NOMO-1 (cell line): ENCODE data around the gene EXOC4.

Source experiments
- DNase-seq, 2 experiments: peaks; one replicate each; lab custom pipeline; 2025; ENCODE audit not compliant: unreplicated experiment in 2 of 2; lab: John Stamatoyannopoulos, UW

The EXOC4 gene

GRCh38 chr7:133409966-133410365 lies 157.1 kb downstream of the EXOC4 start:
- DNase-seq, result no peak

- DNase-seq, result no peak
Measured at GRCh38 chr7:133411395-133411794, 158.5 kb downstream of the EXOC4 start.

DNA sequence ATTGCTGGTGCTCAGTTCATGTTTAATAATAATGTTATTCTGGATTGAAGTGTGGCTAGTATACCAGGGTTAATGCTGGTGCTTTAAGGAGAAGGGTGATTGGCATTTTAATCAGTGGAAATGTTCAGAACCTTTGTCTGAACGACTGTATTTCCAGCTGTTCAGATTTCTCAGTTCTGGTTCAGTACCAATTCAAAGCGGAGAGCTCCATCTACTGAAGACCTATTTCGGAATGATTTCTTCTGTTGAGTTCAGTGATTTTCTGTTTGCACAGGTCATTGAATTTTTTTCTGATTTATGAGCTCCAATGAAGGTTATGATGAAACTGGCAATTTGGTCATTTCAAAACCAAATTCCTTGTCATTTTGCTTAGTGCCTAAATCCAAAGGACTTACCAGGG lies 160.1 kb downstream of the EXOC4 start:
- DNase-seq, result no peak

DNA sequence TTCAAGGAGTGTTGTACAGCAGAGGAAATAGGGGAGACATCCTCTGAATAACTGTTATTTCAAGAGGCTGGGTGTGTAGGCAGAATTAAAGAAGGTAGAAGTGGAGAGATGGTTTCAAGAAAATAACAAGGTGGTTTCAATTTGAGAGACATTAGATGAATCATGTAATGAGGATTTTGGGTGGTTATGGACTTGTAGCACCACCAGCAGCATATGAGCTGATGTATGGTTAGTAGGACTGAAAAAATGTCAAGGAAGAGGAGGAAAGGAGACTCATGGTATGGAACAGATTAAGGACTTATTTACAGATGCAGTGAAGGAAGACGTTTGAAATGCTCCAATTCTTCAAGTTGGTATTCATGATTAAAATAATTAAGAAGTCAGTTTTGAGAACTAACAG lies 166.2 kb downstream of the EXOC4 start:
- no peak for DNase-seq

DNA sequence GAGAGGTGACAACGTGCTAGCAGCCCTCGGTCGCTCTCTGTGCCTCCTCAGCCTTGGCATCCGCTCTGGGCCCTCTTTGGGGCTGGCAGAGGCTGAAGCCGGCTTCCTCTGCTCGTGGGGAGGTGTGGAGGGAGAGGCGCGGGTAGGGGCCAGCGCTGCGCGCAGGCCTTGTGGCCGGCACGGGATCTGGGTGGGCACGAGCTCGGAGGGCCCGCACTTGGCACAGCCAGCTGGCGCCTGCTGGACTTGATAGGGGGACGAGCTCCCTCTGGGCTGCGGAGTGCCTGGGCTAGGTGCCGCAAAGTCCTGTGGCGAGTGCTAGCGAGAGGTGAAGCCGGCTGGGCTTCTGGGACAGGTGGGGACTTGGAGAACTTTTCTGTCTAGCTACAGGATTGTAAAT lies 170.7 kb downstream of the EXOC4 start:
- DNase-seq, result no peak

- DNase-seq, result no peak
Measured at GRCh38 chr7:133428326-133428725, 175.4 kb downstream of the EXOC4 start.

- DNase-seq, result no peak
Measured at GRCh38 chr7:133428876-133429275, 176.0 kb downstream of the EXOC4 start.

DNA sequence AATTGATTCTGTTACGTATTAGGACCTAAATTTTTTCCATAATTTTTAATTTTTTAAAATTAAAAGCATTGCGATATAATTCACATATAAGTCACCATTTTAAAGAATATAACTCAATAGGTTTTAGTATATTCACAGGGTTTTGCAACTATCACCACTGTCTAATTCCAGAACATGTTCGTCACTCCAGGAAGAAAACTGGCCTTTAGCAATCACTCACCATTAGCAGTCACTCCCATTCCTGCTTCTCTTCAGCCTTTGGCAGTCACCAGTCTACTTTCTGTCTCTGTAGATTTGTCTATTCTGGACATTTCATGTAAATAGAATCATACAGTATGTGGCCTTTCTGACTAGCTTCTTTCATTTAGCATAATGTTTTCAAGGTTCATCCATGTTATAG lies 176.5 kb downstream of the EXOC4 start:
- DNase-seq, result no peak

GRCh38 chr7:133431134-133431724 lies 178.4 kb downstream of the EXOC4 start:
- DNase-seq, result no peak

- DNase-seq, result no peak
Measured at GRCh38 chr7:133433165-133433812, 180.4 kb downstream of the EXOC4 start.

DNA sequence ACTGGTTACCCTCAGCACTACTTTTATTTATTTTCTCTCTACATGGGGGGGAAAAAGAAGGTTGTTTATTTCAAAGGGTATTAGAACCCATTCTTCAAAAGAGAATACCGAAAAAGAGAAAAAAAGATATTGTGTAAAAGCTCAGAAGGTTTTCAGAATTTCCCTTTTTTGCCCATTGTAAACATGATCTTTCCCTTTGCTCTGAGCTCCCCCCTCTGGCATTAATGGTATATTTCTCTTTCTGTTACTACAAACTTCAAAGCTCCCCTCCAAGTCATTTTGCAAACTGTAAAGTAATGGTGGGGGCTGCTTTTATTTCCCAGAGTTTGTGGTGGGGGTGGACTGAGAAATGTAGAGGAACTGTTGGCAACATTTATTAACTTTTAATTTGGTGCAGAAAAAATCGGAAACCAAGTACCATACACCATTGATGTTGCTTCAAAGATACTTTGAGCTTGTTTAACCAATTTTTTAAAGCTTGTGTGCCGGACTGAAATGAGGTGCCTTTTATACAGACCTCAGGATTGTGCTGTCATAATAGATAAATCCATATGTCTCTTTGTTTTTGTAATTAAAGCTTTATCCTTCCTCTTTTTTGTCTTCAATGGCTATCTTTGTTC lies 181.5 kb downstream of the EXOC4 start:
- DNase-seq, result peak in 1 of 2 experiments; percentile 12

GRCh38 chr7:133436014-133436428 lies 183.1 kb downstream of the EXOC4 start:
- no peak for DNase-seq

DNA sequence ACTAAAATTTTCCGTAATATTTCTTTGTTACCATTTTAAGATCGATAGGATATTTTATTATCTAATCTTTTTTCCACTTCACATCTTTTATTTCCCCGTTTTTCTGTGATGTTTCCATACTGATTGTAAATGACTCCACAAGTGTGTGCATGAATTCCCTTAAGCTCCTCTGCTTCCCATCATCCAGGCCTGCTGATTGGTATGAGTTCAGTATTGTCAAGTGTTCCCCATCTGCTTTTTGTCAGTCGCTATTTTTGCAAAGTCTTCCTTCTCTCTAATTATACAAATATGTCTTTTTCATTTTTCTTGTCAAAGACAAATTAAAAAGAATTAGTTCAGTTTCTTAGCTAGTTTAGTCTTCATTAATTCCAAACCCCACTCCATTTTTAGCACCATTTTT lies 184.7 kb downstream of the EXOC4 start:
- no peak for DNase-seq

GRCh38 chr7:133442818-133443217 lies 189.9 kb downstream of the EXOC4 start:
- no peak for DNase-seq

- DNase-seq, result no peak
Measured at GRCh38 chr7:133445617-133446016, 192.7 kb downstream of the EXOC4 start.

DNA sequence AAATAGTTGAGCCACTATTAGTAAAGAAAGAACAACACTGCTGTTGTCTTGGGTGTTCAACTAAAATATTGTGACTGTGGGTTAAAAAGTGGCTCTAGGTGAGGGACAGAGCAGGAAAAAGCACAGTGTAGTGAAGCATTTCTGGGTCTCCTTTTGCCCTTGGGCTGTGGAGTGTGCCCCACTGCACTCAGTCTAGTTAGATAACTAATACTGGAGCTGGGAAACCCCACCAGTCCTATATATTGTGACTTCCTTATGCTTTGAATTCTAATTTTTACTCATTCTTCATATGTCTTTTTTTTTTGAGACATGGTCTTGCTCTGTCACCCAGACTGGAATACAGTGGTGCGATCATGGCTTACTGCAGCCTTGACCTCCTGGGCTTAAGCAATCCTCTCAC lies 195.1 kb downstream of the EXOC4 start:
- DNase-seq, result no peak

DNA sequence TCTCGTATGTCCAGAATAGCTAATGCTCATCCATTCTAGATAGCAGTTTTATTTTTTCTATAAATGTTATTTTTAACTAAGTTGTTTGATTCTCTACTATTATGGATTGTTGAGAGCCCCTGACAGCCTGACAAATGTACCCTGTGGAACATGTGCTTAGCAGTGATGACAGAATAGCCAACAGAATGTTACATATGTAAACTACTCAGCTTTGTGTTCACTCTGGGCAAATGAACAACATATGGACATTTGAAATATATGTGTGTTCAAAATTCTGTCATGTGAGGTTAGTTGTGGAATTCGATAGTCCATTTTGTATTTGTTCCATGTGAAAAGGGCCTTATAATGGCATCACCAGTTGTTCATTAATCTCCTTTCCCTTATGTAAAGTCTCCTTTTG lies 199.7 kb downstream of the EXOC4 start:
- DNase-seq, result no peak

DNA sequence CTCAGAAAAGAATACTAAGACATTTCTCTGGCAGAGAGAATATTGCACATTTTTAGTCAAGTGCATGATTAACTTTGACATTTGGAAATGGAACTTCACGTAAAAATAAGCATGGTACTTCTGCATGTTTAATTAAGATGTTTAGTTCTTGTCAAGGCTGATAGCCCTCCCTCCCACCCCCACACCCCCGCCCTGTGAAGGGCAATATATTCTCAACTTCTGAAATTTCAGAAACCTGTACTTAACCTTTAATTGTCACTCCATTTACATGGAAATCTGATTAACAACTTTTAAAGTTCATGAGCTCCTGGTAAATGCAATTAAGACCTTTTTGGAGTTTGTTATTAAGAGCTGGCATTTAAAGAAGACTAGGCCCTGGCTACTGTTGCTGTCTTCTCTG lies 205.8 kb downstream of the EXOC4 start:
- DNase-seq, result no peak

GRCh38 chr7:133461421-133461820 lies 208.5 kb downstream of the EXOC4 start:
- no peak for DNase-seq

GRCh38 chr7:133475655-133476054 lies 222.8 kb downstream of the EXOC4 start:
- no peak for DNase-seq

GRCh38 chr7:133477791-133478190 lies 224.9 kb downstream of the EXOC4 start:
- DNase-seq, result no peak

GRCh38 chr7:133478591-133479135 lies 225.8 kb downstream of the EXOC4 start:
- no peak for DNase-seq
